ENCODE measurements around the gene SPEM2. TPM values are rescaled to one million over a fixed set of nuclear protein-coding genes. Genes with fewer than 3 reads are reported as not detected.

The SPEM2 gene
- total and polyA plus RNA-seq, 2 of the 8 experiments (the other 6 are each of a cell fraction or from before 2014, with no cell fraction given): 0.03 TPM; not detected in 1

GRCh38 chr17:7436556-7437368 lies 11.3 kb downstream of the SPEM2 start:
- Histone ChIP-seq H3K4me1 (replicated peaks in 1 of 4; ENCODE audit: control insufficient read depth in 3 of 4, insufficient read depth in 4 of 4, low read length in 3 of 4) (peaks cover 0 to 28% (median 15%) of the 10 kb centered on the region in 4 experiments; a peak in 6 of 7 replicates), H3K36me3 (ENCODE audit: control insufficient read depth in 2 of 4, insufficient read depth in 4 of 4, low read length in 3 of 4) (no peaks in the 10 kb centered on the region), H4K8ac (ENCODE audit: extremely low read depth, insufficient read depth, low read length) (peak overlapping the region; percentile 97), H3K27ac (ENCODE audit: low read depth, low read length) (peak overlapping the region; percentile 59), H2BK20ac (ENCODE audit: low read length) (no peak overlapping the region), H3K9me3 (ENCODE audit: insufficient read depth in 2 of 2, low read depth in 1 of 2, low read length in 1 of 2) (no peaks in the 10 kb centered on the region), H3K79me1 (ENCODE audit: low read depth, low read length) (no peaks in the 10 kb centered on the region), H3K56ac (replicated peaks; ENCODE audit: insufficient read length, low read depth, low read length) (peak overlapping the region; percentile 48), H3K18ac (ENCODE audit: extremely low read depth, low read length) (peak overlapping the region; percentile 40; the same call in 1 of the 2 replicates), H3K27me3 (replicated peaks in 1 of 4; ENCODE audit: control insufficient read depth in 3 of 4, extremely low read depth in 1 of 4, insufficient read depth in 3 of 4, low read length in 3 of 4) (peaks cover 2 to 19% (median 12%) of the 10 kb centered on the region in 4 experiments; a peak in 6 of 7 replicates), H2BK12ac (ENCODE audit: low read depth, low read length) (peak overlapping the region; percentile 94), H3K4me2 (ENCODE audit: insufficient read depth in 1 of 2, low read depth in 2 of 2, low read length in 2 of 2) (peak overlapping the region; percentile 91), H3K14ac (ENCODE audit: insufficient read length) (no peak overlapping the region), H2BK120ac (replicated peaks; ENCODE audit: low read depth, low read length) (peak overlapping the region; percentile 91), H4K91ac (replicated peaks; ENCODE audit: insufficient read length, low read length) (peak overlapping the region; percentile 79), H3K9ac (replicated peaks in 1 of 4; ENCODE audit: extremely low read depth in 1 of 4, low read depth in 3 of 4, low read length in 3 of 4) (peak overlapping the region in 3 of 4 experiments; percentile 1 to 46 (median 6); a peak in 5 of 7 replicates), H3K79me2 (ENCODE audit: control insufficient read depth in 1 of 2, insufficient read depth in 2 of 2, low read length in 2 of 2) (no peaks in the 10 kb centered on the region), H2BK5ac (ENCODE audit: low read depth, low read length) (peak overlapping the region; percentile 63), H2AK5ac (ENCODE audit: low read depth, low read length) (no peak overlapping the region; the same call in 1 of the 2 replicates), H4K20me1 (replicated peaks in 1 of 2; ENCODE audit: control insufficient read depth in 1 of 2, insufficient read depth in 2 of 2, low read length in 2 of 2) (no peaks in the 10 kb centered on the region), H3K4ac (replicated peaks; ENCODE audit: insufficient read length, low read depth, low read length) (no peak overlapping the region), H3K4me3 (ENCODE audit: extremely low read depth in 1 of 4, insufficient read depth in 2 of 4, low read depth in 3 of 4, low read length in 4 of 4) (peak overlapping the region; percentile 50 to 83 (median 67)), H2BK15ac (ENCODE audit: low read length) (peak overlapping the region; percentile 95; the same call in 1 of the 2 replicates), H3K23ac (ENCODE audit: insufficient read length) (no peak overlapping the region), H4K5ac (ENCODE audit: insufficient read length, low read depth, low read length) (peak overlapping the region; percentile 52), H3K23me2 (ENCODE audit: low read depth, low read length) (peaks cover 31% of the 10 kb centered on the region), H2AFZ (ENCODE audit: low read length) (0 out of 2 replicates have a peak overlapping the region, but pooled peaks have one; percentile 43)
- peak in 1 of 2 experiments; percentile 87 for DNase-seq (ENCODE audit: low read depth in 1 of 2, low spot score in 2 of 2)
- ChIA-PET POLR2A (ENCODE audit: partially characterized antibody) (interaction anchor here (0.6 to 15.5 kb wide), 28 partner anchors 8 to 322 kb away, joined by 3 to 339 read pairs (median 4); partner anchors contain the start of genes ACAP1, ASGR2, CHRNB1 and CLDN7), CTCF (ENCODE audit: partially characterized antibody) (interaction anchor here (0.6 to 5.1 kb wide), 40 partner anchors 10 to 311 kb away, joined by 3 to 56 read pairs (median 5); partner anchors contain the start of genes KCTD11, SPEM2, TMEM256 and TMEM95)
- WGBS, 2 experiments (ENCODE audit: extremely low coverage in 1 of 2, insufficient coverage in 1 of 2, insufficient read length in 1 of 2, insufficient replicate concordance in 2 of 2, low coverage in 1 of 2, low lambda C conversion rate in 2 of 2, missing lambda C conversion rate in 1 of 2): 3% methylated on average over 83 of the region's 92 CpGs; no CpG with 5 or more reads in 1 of the 2 experiments
- peak; percentile 69 for FAIRE-seq
- TF ChIP-seq SRF (IDR thresholded peaks at IDR 0.05; ENCODE audit: low read depth, low read length) (no peak), HDAC6 (IDR thresholded peaks at IDR 0.05; ENCODE audit: low read depth, low read length) (no peak), TAF7 (optimal IDR thresholded peaks at IDR 0.05; ENCODE audit: borderline replicate concordance, low read depth, low read length) (peak; percentile 90), YY1 (IDR thresholded peaks at IDR 0.05; ENCODE audit: low read depth, low read length) (peak; percentile 79), E2F6 (IDR thresholded peaks at IDR 0.05) (peak; percentile 58), CHD2 (IDR thresholded peaks at IDR 0.05; ENCODE audit: low read length) (peak; percentile 15; the same call in 1 of the 2 replicates), SP2 (IDR thresholded peaks at IDR 0.05; ENCODE audit: low read length) (no peak), TCF12 (IDR thresholded peaks at IDR 0.05; ENCODE audit: low read depth, low read length) (peak; percentile 59; the same call in 1 of the 2 replicates), CTBP2 (IDR thresholded peaks at IDR 0.05; ENCODE audit: borderline replicate concordance, insufficient read depth, insufficient read length, low read length) (peak; percentile 83), BRCA1 (IDR thresholded peaks at IDR 0.05; ENCODE audit: low read depth, low read length) (no peak), ASH2L (IDR thresholded peaks at IDR 0.05; ENCODE audit: low read length) (no peak)

Measured in H1 (cell line).